Measurements from ENCODE around the gene MAP4K3.
"Not testable (repeated sequence)": the region's sequence is repeated elsewhere in the genome, so short reads cannot be mapped to it uniquely, and the experiment has no call there.

The MAP4K3 gene

GRCh38 chr2:39368846-39369245 is 68.2 kb downstream of the MAP4K3 start:
- no peak for FAIRE-seq

GRCh38 chr2:39368376-39368775 is 68.7 kb downstream of the MAP4K3 start:
- FAIRE-seq = peak; percentile 15

GRCh38 chr2:39362595-39362994 is 74.5 kb downstream of the MAP4K3 start:
- FAIRE-seq = no peak

GRCh38 chr2:39361511-39361910 is 75.6 kb downstream of the MAP4K3 start:
- peak; percentile 61 for FAIRE-seq

- FAIRE-seq = not testable (repeated sequence)
Observed at GRCh38 chr2:39360342-39360741, 76.7 kb downstream of the MAP4K3 start.

- FAIRE-seq = no peak
Observed at GRCh38 chr2:39359453-39360038, 77.5 kb downstream of the MAP4K3 start.

GRCh38 chr2:39356922-39357639 is 80.0 kb downstream of the MAP4K3 start:
- FAIRE-seq = no peak

GRCh38 chr2:39350658-39351057 is 86.4 kb downstream of the MAP4K3 start:
- FAIRE-seq = no peak

GRCh38 chr2:39338502-39338901 is 98.6 kb downstream of the MAP4K3 start:
- FAIRE-seq = no peak

- no peak for FAIRE-seq
Observed at GRCh38 chr2:39335930-39336329, 101.2 kb downstream of the MAP4K3 start.

- FAIRE-seq = no peak
Observed at GRCh38 chr2:39334978-39335377, 102.1 kb downstream of the MAP4K3 start.

- no peak for FAIRE-seq
Observed at GRCh38 chr2:39334529-39334928, 102.6 kb downstream of the MAP4K3 start.

GRCh38 chr2:39326644-39327043 is 110.4 kb downstream of the MAP4K3 start:
- no peak for FAIRE-seq

- no peak for FAIRE-seq
Observed at GRCh38 chr2:39325966-39326365, 111.1 kb downstream of the MAP4K3 start.

GRCh38 chr2:39321056-39322035 is 115.7 kb downstream of the MAP4K3 start:
- FAIRE-seq = not testable (repeated sequence)

- FAIRE-seq = no peak
Observed at GRCh38 chr2:39320162-39320561, 116.9 kb downstream of the MAP4K3 start.

- FAIRE-seq = no peak
Observed at GRCh38 chr2:39313575-39313974, 123.5 kb downstream of the MAP4K3 start.

GRCh38 chr2:39311469-39311868 is 125.6 kb downstream of the MAP4K3 start:
- no peak for FAIRE-seq

- peak; percentile 76 for FAIRE-seq
Observed at GRCh38 chr2:39308778-39309177, 128.3 kb downstream of the MAP4K3 start.

- no peak for FAIRE-seq
Observed at GRCh38 chr2:39306626-39307025, 130.5 kb downstream of the MAP4K3 start.

GRCh38 chr2:39304729-39305128 is 132.4 kb downstream of the MAP4K3 start:
- no peak for FAIRE-seq

GRCh38 chr2:39304200-39304599 is 132.9 kb downstream of the MAP4K3 start:
- FAIRE-seq = no peak

GRCh38 chr2:39301352-39301751 is 135.7 kb downstream of the MAP4K3 start:
- no peak for FAIRE-seq
